ENCODE measurements around the gene LKAAEAR1. TPM values are rescaled to one million over a fixed set of nuclear protein-coding genes. Genes with fewer than 3 reads are reported as not detected.

LKAAEAR1 gene
- total and polyA plus RNA-seq, 2 of the 13 experiments (the other 11 are each of a cell fraction or from before 2014, with no cell fraction given) = not detected

DNA sequence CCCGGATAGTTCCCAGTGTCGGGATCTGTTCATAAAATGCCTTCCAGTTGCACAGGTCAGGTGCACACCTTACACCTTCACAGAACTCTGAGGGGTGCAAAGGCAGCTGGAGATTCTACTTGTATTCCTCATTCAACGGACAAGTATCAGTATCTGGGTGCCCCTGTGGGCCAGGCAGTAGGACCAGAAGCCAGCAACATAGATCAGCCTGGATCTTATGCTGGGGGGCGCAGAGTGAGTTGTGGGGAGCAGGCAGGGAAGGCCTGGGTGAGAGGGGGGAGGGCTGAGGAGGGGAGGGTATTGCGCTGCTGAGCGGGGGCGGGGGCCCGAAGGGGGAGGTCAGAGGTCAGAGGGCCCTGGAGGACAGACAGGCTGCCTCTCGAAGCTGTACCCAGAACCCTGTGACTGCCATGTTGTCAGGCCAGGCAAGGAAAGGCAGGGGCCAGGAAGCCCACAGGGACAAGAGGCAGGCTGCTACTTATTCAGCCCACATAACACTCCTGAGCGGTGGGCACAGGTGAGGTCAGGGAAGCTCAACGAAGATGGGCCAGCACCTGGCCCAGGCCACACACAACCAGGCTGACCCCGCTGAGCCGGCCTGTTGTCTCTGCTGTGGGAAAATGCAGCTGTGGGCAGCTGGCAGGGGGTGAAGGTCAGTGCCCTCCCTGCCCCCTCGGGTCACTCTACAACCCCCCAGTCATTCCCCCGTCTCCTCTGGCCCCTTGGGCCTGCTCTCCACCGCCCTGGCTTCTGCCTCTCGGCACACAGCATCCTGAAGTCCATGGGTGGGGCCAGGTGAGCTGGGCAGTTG, 3.2 kb downstream of the LKAAEAR1 start (continued):
- TF ChIP-seq NFAT5 (CRISPR knock-in tag; IDR thresholded peaks at IDR 0.05) (no peak; the same call in 1 of the 2 replicates), HNRNPUL1 (IDR thresholded peaks at IDR 0.05; ENCODE audit: low read depth, low read length) (no peak), ZNF878 (CRISPR knock-in tag; IDR thresholded peaks at IDR 0.05) (no peak), ELF3 (CRISPR knock-in tag; IDR thresholded peaks at IDR 0.05) (no peak), ZNF776 (CRISPR knock-in tag; IDR thresholded peaks at IDR 0.05) (peak; percentile 79; the same call in 1 of the 2 replicates), THAP9 (CRISPR knock-in tag; IDR thresholded peaks at IDR 0.05; ENCODE audit: borderline replicate concordance) (peak; percentile 80; the same call in 1 of the 2 replicates), HMGA1 (CRISPR knock-in tag; conservative IDR thresholded peaks at IDR 0.05) (no peak), ZNF780A (CRISPR knock-in tag; IDR thresholded peaks at IDR 0.05) (no peak), ZNF44 (CRISPR knock-in tag; IDR thresholded peaks at IDR 0.05) (no peak), BORCS8-MEF2B (CRISPR knock-in tag; IDR thresholded peaks at IDR 0.05) (no peak; the same call in 1 of the 2 replicates), ZNF782 (CRISPR knock-in tag; IDR thresholded peaks at IDR 0.05; ENCODE audit: borderline replicate concordance) (no peak), BHLHE40 (IDR thresholded peaks at IDR 0.05; ENCODE audit: low read length) (no peak), ZNF317 (CRISPR knock-in tag; IDR thresholded peaks at IDR 0.05) (no peak), ZSCAN22 (CRISPR knock-in tag; IDR thresholded peaks at IDR 0.05) (no peak), REST (IDR thresholded peaks at IDR 0.05; ENCODE audit: borderline replicate concordance in 1 of 2, low read depth in 1 of 2, low read length in 2 of 2) (no peak), ZNF256 (CRISPR knock-in tag; conservative IDR thresholded peaks at IDR 0.05) (no peak)

All from HepG2 (cell line).